Middle frontal gyrus (tissue), 1 donor: Measurements from ENCODE around the gene INSIG1.

Experiments used
- DNase-seq: peaks from one replicate; pipeline ENCODE4 v3.0.0-alpha.2; 2015; ENCODE audit warnings: low spot score; ENCODE audit errors: extremely low spot score

The INSIG1 gene

DNA sequence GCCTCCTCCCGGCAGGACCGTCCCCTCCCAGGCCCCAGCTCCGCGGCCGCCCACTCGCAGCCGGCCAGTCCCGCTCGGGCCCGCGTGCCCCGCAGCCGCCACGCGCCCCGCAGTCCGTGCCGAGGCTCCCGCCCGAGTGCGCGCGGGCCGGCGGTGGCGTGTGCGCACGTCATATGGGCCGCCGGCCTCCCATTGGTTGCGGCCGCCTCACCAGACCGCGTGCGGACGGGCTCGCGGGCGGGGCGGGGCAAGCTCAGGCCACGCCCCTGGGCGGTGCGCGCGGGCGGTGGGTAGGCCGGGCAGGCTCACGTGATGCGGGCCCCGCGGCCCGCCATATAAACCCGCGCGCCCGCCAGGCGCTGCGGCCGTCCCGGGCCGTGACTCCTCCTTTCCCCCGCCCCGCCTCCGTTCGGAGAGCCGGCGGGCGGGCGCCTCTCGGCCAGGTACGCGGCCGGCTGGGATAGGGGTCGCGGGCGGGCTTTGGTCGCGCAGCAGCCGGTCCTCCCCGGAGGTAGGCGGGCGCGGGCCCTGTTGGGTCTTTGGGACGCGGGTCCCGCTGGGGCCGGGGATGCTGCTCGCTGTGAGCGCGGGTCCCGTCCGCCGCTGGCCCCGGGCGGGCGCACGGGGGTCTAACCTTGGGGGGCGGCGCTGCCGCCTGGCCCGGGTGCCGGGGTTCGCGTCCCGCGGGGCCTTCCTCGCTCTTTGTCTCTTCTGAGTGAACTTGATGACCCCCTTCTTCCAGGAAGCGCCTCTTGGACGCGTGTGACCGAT, at the start of gene INSIG1:
Gene INSIG1, plus strand, starts transcription at position 362 of the 771 bp plus-strand sequence. Its CDS starts 408 bp downstream, at position 770.
- peak; percentile 92 for DNase-seq

- no peak for DNase-seq
These were observed 49.3 kb upstream of the INSIG1 start for GRCh38 chr7:155248366-155248756.

GRCh38 chr7:155251831-155252230, 45.8 kb upstream of the INSIG1 start:
- no peak for DNase-seq

DNA sequence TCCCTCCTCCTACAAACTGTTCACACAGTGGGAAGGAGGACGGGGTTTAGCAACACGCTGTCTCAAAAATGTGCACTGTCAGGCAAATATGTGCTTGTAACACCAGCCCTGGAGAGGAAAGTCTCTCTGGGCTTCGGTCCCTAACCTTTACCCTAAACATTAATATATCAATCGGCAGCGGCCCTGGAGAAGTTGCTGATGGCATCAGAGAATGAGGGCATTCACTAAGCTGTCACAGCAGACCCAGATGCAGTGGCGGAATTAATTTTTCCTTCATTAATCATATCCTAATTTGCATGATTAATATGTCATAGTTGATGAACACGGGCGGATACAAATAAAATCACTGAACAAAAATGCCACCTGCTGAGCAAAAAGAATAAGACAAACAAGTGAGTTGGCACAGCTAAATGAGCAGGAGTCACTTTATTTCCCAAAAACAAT, 45.2 kb upstream of the INSIG1 start:
- no peak for DNase-seq

- no peak for DNase-seq
These were observed 44.7 kb upstream of the INSIG1 start for GRCh38 chr7:155252892-155253501.

GRCh38 chr7:155254018-155254417, 43.7 kb upstream of the INSIG1 start:
- DNase-seq = no peak

GRCh38 chr7:155255071-155255470, 42.6 kb upstream of the INSIG1 start:
- no peak for DNase-seq

DNA sequence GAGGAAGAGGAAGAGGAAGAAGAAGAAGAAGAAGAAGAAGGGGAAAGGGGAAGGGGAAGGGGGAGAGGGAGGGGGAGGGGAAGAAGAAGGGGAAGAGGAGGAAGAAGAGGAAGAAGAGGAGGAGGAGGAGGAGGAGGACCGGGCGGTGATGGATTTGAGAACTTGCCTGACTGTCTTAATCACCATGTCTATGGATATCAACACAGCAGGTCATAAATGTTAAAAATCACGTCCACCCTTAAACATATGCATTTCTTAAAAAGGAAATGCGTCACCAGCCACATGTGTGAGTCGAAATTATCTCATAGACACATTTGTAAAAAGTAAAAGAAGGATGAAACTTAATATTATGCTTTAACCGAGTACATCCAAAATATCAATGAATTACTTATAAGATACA, 42.1 kb upstream of the INSIG1 start:
- no peak for DNase-seq

GRCh38 chr7:155256081-155256760, 41.5 kb upstream of the INSIG1 start:
- DNase-seq = no peak

- no peak for DNase-seq
These were observed 40.8 kb upstream of the INSIG1 start for GRCh38 chr7:155256761-155257481.

DNA sequence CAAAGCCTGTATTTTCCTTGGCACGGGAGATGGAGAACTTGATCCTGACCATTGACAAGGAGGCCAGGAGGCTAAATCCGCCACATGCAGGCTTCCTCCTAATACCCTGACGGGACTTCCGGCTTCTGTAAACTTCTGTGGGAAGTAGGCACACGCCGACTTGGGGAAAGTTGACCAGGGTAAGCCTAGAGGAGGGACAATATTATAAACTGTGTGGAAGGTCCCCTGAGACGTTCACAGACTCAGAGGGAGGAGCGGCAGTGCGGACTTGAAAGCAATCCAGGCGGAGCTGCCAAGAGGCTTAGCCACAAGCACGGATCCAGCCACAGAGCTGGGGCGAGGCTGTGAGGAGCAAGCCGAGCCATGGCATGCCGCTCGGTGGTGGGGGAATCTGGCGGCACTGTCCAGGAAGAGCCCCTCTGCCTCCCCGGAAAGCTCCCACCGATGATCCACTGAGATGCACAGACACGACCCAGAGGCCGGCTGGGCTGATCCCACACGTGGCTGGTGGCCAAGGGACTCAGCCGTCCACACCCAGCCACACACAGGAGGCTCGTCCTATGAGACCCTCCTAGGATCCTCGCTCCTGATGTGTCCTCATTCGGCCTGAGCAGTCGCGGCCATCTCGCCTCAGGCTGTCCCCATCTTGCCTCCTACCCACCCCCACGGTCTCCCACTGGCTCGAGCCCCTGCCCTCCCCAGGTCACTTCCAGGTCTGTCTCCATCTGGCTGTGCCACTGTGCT, 40.0 kb upstream of the INSIG1 start:
- no peak for DNase-seq

DNA sequence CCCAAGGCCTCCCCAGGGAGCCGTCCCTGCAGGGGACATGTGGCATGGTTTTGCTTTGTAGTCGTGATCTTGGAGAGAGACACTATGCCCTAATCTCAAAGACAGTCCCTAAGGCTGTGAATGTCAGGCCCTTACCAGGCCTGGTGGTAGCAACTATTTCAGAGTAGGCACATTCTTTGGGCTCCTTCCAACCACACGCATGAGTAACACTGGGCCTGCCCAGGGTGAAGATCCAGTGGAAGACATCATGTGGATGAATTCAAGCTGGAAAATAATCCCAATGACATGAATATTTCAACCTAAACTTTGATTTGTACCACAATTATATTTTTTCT, 39.5 kb upstream of the INSIG1 start:
- DNase-seq = no peak

DNA sequence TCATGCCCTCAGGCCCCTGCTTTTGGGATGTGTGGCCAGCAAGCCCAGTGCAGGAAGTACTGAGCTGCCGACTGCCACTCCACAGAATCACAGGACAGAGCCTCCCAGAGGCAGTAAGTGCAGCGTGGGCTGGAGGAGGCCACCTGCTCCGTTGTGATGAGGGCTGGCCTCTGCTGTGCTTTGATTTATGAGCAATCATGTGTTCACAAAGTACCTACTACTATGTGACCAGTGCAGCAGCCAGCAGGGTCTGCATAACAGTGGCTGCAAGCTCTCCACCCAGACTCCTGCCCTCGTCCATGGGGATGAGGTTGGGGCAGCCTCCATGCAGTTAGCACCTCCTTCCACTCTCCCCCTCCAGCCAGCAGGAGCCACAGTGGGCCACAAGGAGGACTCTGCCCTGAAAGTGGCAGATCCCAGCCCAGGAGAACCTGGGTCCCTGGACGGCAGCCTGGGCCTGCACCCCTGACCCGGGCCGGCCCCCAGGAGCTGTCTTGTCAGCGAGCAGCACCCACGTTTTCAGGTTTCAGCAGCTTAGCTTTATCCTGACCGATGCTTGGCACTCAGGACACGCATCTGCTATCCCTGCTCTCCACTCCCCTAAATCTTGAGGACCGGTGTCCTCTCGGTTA, 37.7 kb upstream of the INSIG1 start:
- no peak for DNase-seq

GRCh38 chr7:155260498-155260872, 37.2 kb upstream of the INSIG1 start:
- DNase-seq = no peak

DNA sequence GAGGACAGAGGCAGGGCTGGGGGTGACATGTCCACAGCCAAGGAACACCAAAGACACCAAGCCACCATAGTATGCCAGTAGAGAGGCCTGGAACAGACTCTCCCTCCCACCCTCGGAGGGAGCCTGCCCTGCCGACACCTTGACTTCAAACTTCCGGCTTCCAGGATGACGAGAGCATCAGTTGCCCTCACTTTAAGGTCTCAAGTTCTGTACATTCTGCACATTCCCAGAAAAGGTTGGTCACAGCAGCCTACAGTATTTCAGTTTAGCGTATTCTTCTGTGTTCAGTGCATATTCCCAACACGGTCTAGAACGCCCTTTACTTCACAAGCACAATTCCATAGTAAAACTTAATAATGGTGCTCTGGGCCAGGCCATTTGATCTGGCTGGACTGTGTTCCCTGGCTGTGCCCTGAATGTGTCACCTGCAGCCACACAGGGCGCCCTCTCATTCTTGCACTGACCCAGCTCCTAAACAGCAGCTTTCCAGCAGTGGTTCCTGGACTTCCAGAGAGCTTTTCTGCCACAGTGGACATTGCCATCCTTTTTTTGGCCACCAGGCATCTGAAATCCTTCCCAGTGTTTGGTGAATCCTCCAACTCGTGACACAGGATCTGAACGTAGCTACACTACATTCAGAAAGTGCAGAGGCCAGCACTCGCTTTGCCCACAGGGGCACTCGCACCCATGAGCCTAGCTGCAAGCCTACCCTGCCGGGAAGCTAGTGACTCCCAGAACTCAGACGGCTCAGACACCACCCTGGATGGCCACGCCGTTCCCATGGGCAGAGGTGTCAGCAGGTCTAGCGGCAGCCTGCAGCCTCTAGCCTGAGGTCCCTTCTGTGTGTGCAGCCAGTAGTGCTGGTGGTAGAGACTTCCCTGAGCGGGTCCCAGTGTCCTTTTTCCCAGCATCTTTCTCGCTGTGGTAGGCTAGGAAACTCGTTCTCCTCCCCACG, 36.4 kb upstream of the INSIG1 start:
- no peak for DNase-seq

DNA sequence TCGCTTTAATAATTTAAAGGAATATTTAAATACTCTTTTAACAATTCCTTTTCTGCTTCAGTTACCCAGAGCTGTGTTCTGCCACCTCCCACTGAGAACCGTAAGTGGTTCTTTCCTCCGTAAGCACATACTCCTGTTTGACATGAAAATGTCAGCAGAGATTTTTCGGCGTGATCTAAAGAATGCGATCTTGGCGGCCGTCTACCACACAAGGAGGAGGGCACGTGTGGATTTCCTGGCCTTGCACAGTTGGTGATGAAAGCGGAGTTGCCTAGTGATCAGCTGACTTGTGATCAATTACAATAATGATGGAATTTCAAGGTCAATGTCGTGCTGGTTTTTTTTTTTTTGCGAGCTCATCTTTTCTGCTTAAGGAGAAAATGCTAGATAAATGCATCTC, 35.6 kb upstream of the INSIG1 start:
- DNase-seq = no peak

DNA sequence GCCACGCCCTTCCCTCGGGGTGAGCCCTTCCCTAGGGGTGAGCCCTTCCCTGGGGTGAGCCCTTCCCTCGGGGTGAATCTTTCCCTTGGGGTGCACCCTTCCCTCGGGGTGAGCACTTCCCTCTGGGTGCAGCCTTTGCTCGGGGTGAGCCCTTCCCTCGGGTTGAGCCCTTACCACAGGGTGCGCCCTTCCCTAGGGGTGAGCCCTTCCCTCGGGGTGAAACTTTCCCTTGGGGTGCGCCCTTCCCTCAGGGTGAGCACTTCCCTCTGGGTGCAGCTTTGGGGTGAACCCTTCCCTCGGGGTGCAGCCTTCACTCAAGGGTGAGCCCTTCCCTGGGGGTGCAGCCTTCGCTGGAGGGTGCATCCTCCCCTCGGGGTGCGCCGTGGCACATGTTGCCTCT, 34.6 kb upstream of the INSIG1 start:
- no peak for DNase-seq

DNA sequence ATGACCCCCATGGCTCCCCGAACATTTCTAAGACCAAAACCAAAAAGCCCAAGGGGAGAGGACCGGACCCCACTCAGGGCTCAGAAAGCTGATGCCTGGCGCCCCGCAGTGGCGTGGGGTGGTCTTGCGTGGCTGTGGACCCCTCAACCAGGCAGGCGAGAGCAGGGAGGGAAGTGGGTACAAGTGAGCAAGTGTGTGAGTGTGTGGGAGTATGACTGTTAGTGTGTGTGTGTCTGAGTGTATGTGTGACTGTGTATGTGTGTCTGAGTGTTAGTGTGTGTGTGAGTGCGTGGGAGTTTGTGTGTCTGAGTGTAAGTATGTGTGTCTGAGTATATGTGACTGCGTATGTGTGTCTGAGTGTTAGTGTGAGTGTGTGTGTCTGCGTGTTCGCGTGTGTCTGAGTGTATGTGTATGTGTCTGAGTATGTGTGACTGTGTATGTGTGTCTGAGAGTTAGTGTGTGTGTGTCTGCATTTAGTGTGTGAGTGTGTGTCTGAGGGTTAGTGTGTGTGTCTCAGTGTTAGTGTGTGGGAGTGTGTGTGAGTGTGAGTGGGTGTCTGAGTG, 34.0 kb upstream of the INSIG1 start:
- no peak for DNase-seq

DNA sequence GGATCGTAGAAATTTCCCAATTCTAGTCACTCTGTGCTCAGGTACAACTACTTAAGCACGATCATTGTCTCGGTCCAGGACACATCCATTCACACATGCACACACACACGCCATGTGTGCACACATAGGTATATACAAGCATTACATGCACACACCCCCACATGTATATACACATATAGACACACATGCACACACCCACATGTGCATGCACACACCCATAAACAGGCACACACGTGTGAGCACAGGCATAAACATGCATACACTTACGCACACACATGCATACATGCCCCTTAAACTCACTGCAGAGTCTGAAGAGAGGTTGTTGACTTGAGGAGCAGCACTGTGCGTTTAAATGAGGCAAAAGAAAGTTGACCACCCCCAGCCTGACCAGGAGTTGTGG, 32.5 kb upstream of the INSIG1 start:
- no peak for DNase-seq
